ENCODE results near the gene GRM7.

GRCh38 chr3:7567160-7567559 lies 706.2 kb downstream of the GRM7 start:
- TF ChIP-seq GABPA (IDR thresholded peaks at IDR 0.05; ENCODE audit: low read depth) (no peak), CTCF (IDR thresholded peaks at IDR 0.05; ENCODE audit: insufficient read depth, low read length) (no peak), POLR2AphosphoS5 (IDR thresholded peaks at IDR 0.05; ENCODE audit: low read depth) (no peak)

Data from HL-60 (cell line).